Right ventricle myocardium inferior (tissue), 1 donor: ENCODE results near the gene KMO. TPM values are rescaled to one million over a fixed set of nuclear protein-coding genes. Genes with fewer than 3 reads are reported as not detected.

ENCODE experiments used
- ATAC-seq: fragments of 200-7000 bp; cut with Tn5 transposase; one replicate; pipeline ENCODE4 v1.9.1; 2020; ENCODE audit warnings: mild to moderate bottlenecking, moderate library complexity
- DNase-seq: peaks from one replicate; pipeline ENCODE4 v3.0.0; 2021; ENCODE audit errors: missing footprints
- intact Hi-C: fragments of 100-400 bp; cut with DNase I; formaldehyde crosslinking; loops from one replicate; pipeline ENCODE4 v1.11.0; 2022
- total RNA-seq: library from RNA; stranded (reverse); fragmentation: NEBNext Ultra II Directional; extraction: Animal tissue kit (Norgen Biotek cat#: 25700); gene quantifications from one replicate; pipeline ENCODE4 v1.2.1, GENCODE V29; 2021
- donor health status: DM: no; HTN: yes; CAD: no; lungs with severe emphysema.

The KMO gene
- total RNA-seq, 1 donor from 2014 or later = 0.22 TPM

GRCh38 chr1:241612533-241613477 lies 80.6 kb downstream of the KMO start:
- intact Hi-C loops = loop anchor here (5.0 to 10.0 kb wide), 2 partner anchors 234 to 382 kb away; partner anchors contain the start of genes EXO1 and MAP1LC3C

GRCh38 chr1:241614144-241614543 lies 82.0 kb downstream of the KMO start:
- ATAC-seq = no peak
- intact Hi-C loops = loop anchor here (5.0 to 10.0 kb wide), 2 partner anchors 233 to 381 kb away; partner anchors contain the start of genes EXO1 and MAP1LC3C

More at GRCh38 chr1:241612533-241613477, 80.6 kb downstream of the KMO start:
- ATAC-seq = no peak
- no peak for DNase-seq

GRCh38 chr1:241614572-241614971 lies 82.4 kb downstream of the KMO start:
- no peak for DNase-seq
- intact Hi-C loops = loop anchor here (5.0 to 10.0 kb wide), 2 partner anchors 233 to 380 kb away; partner anchors contain the start of genes EXO1 and MAP1LC3C
- ATAC-seq = no peak

More at GRCh38 chr1:241614144-241614543, 82.0 kb downstream of the KMO start:
- DNase-seq = no peak

- intact Hi-C loops = loop anchor here (10.0 kb wide), 1 partner anchor 379 kb away; the partner anchor contains the start of gene MAP1LC3C
- DNase-seq = no peak
- no peak for ATAC-seq
Observed at GRCh38 chr1:241615043-241615974, 83.1 kb downstream of the KMO start.

- DNase-seq (no peak), ATAC-seq (no peak)
- intact Hi-C loops = loop anchor here (10.0 kb wide), 1 partner anchor 377 kb away; the partner anchor contains the start of gene MAP1LC3C
Observed at GRCh38 chr1:241617426-241617825, 85.2 kb downstream of the KMO start.

- peak; percentile 59 for ATAC-seq
- intact Hi-C loops = no loop called here
- no peak for DNase-seq
Observed at GRCh38 chr1:241622669-241623068, 90.5 kb downstream of the KMO start.

GRCh38 chr1:241624935-241625334 lies 92.8 kb downstream of the KMO start:
- intact Hi-C loops = no loop called here
- DNase-seq (no peak), ATAC-seq (no peak)

GRCh38 chr1:241627453-241628259 lies 95.5 kb downstream of the KMO start:
- no peak for ATAC-seq
- no peak for DNase-seq
- intact Hi-C loops = no loop called here

- no peak for ATAC-seq
- no peak for DNase-seq
- intact Hi-C loops = no loop called here
Observed at GRCh38 chr1:241630005-241630404, 97.8 kb downstream of the KMO start.

- DNase-seq (no peak), ATAC-seq (no peak)
- intact Hi-C loops = no loop called here
Observed at GRCh38 chr1:241630476-241630875, 98.3 kb downstream of the KMO start.

- intact Hi-C loops = no loop called here
- no peak for DNase-seq
- no peak for ATAC-seq
Observed at GRCh38 chr1:241630899-241631298, 98.7 kb downstream of the KMO start.

GRCh38 chr1:241631674-241632073 lies 99.5 kb downstream of the KMO start:
- intact Hi-C loops = no loop called here
- ATAC-seq (no peak), DNase-seq (no peak)

GRCh38 chr1:241632987-241633386 lies 100.8 kb downstream of the KMO start:
- DNase-seq (no peak), ATAC-seq (no peak)
- intact Hi-C loops = no loop called here

GRCh38 chr1:241635556-241636152 lies 103.5 kb downstream of the KMO start:
- DNase-seq = no peak
- no peak for ATAC-seq
- intact Hi-C loops = no loop called here

GRCh38 chr1:241636291-241636690 lies 104.1 kb downstream of the KMO start:
- ATAC-seq = no peak
- intact Hi-C loops = no loop called here

GRCh38 chr1:241637046-241637590 lies 104.9 kb downstream of the KMO start:
- intact Hi-C loops = no loop called here
- ATAC-seq (no peak), DNase-seq (no peak)

More at GRCh38 chr1:241636291-241636690, 104.1 kb downstream of the KMO start:
- no peak for DNase-seq

- intact Hi-C loops = no loop called here
- DNase-seq (no peak), ATAC-seq (no peak)
Observed at GRCh38 chr1:241637604-241638003, 105.4 kb downstream of the KMO start.
